Measurements from ENCODE around the gene EPB41L1.
"Not testable (repeated sequence)": the region's sequence is repeated elsewhere in the genome, so short reads cannot be mapped to it uniquely, and the experiment has no call there.

- TF ChIP-seq, protein P1, sequence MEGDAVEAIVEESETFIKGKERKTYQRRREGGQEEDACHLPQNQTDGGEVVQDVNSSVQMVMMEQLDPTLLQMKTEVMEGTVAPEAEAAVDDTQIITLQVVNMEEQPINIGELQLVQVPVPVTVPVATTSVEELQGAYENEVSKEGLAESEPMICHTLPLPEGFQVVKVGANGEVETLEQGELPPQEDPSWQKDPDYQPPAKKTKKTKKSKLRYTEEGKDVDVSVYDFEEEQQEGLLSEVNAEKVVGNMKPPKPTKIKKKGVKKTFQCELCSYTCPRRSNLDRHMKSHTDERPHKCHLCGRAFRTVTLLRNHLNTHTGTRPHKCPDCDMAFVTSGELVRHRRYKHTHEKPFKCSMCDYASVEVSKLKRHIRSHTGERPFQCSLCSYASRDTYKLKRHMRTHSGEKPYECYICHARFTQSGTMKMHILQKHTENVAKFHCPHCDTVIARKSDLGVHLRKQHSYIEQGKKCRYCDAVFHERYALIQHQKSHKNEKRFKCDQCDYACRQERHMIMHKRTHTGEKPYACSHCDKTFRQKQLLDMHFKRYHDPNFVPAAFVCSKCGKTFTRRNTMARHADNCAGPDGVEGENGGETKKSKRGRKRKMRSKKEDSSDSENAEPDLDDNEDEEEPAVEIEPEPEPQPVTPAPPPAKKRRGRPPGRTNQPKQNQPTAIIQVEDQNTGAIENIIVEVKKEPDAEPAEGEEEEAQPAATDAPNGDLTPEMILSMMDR (IDR thresholded peaks at IDR 0.05) = not testable (repeated sequence)
- not testable (repeated sequence) for TF ChIP-seq POLR2A (IDR thresholded peaks at IDR 0.05)
Observed at GRCh38 chr20:36137313-36137712, 17.2 kb upstream of the EPB41L1 start.

Measured in heart left ventricle (tissue), 13 donors.